ENCODE measurements around the gene ENTPD8. TPM values are rescaled to one million over a fixed set of nuclear protein-coding genes. Genes with fewer than 3 reads are reported as not detected.
"Not testable (repeated sequence)": the region's sequence is repeated elsewhere in the genome, so short reads cannot be mapped to it uniquely, and the experiment has no call there.

Gene ENTPD8
- polyA plus RNA-seq, 4 donors, result 0.20 to 0.70 (median 0.32) TPM

DNA sequence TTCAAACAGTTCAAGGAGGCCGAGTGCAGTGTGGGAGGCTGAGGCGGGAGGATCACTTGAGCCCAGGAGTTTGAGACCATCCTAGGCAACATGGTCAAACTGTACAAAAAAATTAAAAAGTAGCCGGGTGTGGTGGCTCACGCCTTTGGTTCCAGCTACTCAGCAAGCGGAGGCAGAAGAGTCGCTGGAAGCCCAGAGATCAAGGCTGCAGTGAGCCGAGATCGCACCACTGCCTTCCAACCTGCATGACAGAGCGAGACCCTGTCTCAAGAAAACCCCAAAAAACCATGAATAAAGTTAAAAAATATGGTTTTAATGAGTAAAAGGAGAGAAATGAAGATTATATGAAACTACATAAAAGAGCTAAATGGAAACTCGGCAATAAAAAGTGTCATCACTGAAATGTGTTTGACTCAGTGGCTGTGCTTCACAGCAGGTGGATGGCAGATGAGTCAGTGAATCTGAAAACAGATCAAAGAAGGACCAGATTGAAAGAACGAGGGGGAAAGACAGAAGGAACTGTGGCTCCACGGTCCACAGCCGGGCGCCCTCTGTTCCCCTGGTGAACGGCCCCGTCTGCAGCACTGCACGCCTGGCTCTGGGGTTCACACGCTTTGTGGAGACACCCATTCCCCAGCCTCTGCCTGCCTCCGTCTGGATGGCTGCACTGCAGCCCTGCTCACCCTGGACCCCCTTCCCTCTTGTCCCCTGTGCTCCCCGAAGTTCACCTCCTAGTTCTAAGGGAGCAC is 43.3 kb downstream of the ENTPD8 start:
- DNase-seq (ENCODE audit: low read depth in 4 of 4, low spot score in 3 of 4), result no peak

DNA sequence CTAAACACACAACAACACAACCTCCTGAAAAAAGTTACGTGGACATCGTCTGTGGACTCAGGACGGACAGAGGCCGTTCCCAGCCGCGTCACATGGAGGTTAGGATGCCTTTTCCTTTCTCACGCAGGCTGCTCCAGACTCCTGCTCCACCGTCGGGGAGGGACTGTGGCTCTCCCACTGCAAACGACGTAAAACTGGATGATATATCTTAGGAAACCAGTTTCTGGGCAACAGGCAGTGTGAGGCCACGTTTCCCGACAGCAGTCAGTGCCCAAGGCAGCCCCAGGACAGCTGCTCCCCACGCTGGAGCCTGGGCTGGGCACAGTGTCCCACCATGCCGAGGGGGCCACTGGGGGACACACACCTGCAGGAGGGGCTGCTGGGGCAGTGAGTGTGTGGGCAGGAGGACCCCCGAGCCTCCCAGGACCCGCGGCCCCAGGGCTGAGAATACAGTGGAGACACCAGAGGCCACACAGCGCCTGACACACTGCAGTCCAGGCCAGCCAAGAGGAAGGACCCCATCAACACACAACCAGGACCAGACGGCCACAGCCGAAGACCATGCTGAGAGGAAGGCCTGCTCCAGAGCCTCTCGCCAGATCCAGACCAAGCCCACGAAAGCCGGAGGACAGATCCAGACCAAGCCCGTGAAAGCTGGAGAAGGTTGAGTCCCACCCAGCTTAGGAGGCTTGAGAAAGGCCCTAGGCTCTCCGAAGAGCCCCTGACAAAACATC is 44.4 kb downstream of the ENTPD8 start:
- no peak for DNase-seq (ENCODE audit: low read depth in 4 of 4, low spot score in 3 of 4)

DNA sequence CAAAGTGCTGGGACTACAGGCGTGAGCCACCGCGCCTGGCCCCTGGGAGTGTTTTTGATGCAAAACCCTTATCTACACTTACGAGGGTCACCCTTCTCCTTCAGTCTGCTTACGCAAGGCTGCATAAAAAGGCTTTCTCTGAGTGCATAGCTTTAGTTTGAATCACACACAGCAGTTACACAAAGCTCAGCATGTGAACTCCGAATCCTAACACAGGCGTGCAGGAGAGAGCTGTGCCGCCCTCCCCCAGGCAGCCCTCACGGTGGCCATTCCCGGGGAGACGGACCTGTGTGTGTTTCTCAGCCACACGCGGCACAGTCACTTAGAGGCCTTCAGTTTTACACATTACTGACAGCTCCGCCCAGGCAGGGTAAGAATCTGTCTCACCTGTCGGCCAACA is 44.9 kb downstream of the ENTPD8 start:
- no peak for DNase-seq (ENCODE audit: low read depth in 4 of 4, low spot score in 3 of 4)

DNA sequence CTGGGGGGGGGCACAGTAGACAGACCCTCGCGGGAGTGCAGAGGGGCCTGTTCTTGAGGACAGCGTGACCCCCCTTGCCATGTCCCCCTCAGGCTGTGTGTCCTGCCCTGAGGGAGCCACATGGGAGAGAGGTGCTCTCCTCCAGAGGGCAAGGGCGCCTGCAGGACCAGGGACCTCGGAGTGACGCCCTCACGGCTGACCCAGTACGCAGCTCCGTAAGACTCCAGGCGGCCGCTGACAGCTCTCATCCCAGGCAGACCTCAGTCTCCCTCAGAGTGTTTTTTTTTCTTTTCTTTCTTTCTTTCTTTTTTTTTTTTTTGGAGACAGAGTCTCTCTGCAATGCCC is 45.5 kb downstream of the ENTPD8 start:
- no peak for DNase-seq (ENCODE audit: low read depth in 4 of 4, low spot score in 3 of 4)

DNA sequence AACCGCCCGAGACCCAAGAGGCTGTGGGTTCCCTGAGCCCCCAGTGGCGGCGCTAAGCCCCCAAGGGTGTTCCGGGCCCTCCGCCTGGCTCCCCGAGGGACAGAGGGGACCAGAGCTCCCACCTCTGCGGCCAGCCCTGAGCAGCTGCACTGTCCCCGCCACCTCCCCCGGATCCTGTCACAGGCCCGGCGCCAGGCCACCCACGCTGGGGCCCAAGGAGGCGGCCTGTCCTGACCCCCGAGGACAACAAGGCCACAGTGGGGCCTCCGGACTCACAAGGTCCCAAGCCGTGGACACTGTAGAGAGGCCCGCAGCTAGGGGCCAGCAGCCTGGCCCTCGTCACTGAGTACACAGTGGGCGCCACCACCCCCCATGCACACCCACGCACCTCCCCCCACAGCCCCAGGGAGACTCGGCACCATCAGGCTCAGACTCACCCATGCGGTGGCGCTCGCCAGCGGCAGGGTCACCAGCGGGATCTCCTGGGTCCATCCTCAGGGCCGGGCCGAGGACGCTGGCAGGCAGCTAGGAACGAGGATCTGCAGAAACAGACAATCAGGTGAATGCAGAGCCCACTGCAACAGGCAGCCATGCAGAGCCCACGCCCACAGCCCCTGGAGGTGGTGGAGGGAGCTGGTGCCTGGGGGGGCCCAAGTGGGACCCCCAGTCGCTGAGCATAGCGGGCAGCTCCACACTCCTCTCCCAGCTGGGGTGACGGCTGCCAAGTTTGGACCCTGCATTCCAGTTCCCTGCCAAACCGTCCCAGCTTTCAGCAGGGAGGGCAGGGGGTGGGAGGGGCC is 46.1 kb downstream of the ENTPD8 start:
- DNase-seq (ENCODE audit: low read depth in 4 of 4, low spot score in 3 of 4), result no peak

DNA sequence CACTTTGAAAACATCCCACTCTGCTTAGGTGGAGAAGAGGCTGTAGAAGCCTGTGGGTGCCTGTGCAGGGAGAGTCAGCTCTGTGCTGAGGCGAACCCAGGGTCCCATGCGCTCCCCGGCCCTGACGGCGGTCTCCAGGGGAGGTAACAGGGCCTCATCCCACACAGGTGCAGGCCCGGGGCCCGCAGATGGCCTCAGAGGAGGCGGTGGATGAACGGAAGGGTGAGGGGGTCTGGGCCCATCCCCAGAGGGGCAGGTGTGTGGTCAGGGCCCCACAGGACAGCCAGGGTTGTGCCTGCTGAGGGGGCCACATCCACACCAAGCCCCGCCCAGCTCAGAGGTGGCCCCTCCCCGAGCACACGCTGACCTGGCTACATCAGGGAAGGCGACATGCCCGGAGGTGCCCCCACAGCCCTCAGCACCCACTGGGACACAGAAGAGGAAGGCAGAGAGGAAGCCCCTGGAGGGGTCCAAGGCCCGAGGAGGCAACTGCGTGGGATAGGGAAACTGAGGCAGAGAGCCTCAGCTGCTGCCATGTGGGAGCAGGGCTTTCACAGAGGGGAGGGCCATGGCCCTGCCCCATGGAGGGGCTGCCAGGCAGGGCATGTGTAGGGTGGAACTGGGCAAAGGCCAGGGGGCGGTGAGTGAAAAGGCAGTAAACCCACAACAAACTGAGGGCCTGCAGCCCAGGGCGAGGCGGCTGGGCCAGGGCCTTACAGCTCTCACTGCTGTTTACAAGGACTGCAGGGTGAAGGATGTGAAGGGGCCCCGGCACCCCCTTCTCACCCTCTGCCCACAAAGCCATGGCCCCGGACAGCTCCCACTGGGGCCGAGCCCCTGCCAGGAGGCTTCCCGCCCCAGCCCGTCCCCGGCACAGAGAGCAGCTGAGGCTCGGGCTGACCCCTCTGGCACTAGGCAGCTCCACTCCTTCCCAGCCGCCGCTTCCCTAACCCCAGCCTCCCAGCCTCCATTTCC is 47.7 kb downstream of the ENTPD8 start:
- no peak for DNase-seq (ENCODE audit: low read depth in 4 of 4, low spot score in 3 of 4)

DNA sequence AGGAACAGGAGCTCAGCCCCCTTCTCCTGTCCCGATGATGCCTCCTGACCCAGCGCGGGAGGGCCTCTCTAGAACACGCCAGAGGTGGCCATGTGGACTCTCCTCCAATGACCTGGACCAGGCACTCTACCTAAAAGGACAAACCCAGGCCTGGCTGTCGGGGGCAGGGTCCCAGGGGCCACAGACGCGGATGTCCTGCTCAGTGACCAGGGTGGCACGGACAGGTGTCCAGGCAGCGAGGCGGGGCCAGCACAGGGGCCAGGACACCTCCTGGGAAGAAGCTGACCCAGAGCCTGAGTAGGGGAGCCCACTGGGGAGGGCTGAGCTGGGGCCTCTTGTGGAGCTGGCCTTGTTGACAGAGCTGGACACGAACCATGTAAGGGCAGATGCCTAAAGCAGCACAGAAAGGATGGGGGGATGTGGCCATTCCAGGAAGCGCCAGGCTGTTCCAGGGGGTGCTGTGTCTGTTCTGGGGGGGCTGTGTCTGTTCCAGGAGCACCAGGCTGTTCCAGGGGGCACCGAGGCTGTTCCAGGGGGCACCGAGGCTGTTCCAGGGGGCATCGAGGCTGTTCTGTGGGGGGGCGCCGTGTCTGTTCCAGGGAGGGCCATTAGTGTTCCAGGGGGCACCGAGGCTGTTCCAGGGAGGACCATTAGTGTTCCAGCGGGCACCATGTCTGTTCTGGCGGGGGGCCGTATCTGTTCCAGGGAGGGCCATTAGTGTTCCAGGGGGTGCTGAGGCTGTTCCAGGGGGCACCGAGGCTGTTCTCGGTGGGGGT is 48.7 kb downstream of the ENTPD8 start:
- no peak for DNase-seq (ENCODE audit: low read depth in 4 of 4, low spot score in 3 of 4)

DNA sequence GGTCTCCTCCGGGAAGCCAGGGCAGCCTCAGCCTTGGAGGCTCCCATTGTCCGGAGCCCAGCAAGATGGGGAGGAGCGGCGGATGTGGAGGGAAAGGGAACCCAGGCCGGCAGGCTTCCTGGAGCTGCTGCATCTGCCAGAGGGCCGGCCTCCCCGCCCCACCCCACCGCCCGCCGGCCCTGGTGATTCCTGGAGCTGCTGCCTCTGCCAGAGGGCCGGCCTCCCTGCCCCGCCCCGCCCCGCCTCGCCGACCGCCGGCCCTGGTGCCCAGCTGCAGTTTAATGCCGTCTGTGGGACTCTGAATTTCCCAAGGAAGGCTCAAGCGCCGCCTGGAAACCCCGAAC is 49.8 kb downstream of the ENTPD8 start:
- DNase-seq (ENCODE audit: low read depth in 4 of 4, low spot score in 3 of 4), result no peak

DNA sequence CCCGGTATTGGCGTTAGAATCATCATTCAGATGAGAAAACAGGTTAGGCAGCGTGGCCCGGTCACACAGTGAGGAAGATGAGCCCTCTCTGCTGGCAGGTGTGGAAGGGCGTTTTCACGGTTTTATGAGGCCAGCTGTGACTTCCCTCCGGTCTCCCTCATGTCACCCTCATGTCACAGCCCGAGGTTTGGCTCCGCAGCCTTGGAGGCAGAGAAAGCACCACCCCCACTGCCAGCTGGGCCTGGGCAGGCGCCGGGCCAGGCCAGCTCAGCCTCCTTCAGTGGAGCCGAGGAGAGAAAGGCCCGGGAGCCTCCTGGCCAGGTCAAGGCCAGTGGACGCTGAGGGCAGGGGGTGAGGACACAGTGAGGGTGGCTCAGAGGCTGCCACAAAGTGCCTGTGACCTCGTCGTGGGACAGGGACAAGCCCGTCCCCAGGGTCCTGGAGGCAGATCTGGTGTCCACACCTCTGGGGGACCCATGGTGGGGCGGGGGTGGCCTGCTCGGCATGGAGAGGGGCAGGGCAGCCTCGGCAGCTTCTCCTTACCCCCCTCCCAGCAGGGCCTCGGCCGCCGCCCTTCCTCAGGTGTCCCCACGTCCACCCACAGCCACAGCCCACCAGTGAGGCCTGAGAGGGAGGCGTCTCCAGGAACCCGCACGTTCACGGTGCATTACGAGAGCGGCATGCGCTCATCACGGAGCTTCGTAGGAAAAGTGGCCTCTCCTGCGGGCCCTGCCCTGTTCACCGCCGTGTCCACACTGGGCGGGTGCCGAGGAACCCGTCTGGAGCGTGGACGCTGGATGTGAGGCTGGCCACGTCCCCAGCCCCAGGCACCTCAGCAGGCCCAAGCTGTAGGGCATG is 50.4 kb downstream of the ENTPD8 start:
- no peak for DNase-seq (ENCODE audit: low read depth in 4 of 4, low spot score in 3 of 4)

DNA sequence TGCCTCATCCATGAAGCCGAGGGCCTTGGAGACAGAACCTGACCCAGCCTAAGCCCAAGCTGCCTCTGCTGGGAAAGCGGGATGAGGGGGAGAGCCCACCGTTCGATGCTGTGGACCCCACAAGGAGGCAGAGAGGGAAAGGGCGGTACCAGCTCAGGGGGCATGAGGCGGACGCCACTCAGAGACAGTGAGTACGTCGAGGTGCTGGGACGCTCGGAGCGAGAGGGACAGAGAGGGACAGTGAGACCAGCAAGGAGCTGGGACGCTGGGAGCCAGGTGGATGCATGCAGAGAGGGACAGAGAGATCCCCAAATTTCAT is 51.8 kb downstream of the ENTPD8 start:
- DNase-seq (ENCODE audit: low read depth in 4 of 4, low spot score in 3 of 4), result no peak

DNA sequence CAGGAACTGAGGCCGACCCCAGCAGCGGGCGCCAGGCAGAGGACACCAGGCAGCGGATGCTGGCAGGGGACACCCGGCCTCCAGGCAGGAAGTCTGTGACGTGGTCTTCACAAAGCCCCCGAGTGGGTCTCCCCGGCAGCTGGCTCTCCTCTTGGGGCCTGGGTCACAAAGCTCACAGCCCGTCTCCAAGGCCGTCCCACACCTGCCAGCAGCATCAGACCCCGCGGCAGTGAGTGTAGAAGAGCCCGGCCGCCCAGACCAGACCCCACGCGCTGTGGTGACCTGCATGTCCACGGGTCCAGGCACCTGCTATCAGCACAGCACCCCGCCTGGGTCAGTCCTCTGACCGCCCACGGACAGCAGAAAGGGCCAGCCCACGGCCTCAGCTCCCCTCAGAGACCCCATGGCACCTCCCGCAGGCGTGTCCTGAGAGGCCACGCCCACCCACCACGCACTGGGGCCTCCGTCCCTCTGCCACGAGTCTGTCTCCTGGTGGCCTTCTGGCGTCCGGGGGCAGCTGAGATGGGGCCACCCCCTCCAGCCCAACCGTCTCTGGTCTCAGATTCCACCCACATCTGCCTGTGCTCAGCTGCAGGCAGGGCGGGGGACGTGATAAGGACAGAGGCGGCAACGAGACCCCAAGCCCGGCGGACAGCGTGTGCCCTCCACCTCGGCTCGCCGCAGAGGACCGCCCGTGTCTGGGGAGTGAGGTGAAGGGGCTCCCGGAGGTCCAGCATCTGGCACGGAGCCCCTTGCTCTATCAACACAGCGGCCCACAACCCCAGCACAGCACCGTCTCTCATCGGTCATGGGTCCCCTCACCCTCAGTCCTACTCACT is 52.3 kb downstream of the ENTPD8 start:
- no peak for DNase-seq (ENCODE audit: low read depth in 4 of 4, low spot score in 3 of 4)

DNA sequence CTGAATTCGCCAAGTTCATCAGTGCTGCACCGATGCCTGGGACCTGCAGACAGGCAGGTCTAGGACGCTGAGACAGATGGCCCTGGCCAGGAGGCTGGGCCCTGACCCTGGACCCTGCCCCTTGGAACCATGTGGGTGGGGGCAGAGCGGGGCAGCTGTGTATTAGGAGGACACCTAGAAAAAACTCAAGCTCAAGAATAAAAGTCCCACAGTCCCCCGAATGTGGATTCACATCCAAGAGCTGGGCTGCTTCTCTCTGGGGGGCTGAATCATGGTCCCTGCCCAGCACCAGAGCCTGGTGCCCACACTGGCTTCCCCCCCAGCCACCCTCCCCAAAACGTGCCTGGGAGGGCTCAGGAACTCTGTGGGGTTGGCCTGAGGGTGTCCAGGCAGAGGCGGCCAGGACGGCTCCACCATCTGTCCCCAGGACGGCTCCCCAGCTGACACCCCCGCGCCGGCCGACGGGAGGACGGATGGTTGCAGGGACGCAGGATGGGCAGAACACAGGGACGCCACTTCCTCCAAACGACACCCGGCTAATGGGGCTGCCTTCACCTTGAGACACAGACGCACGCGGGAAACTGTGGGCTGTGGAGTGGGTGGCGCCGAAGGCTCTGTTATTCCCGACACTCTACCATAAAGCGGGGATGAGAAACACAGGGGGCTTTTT is 53.1 kb downstream of the ENTPD8 start:
- no peak for DNase-seq (ENCODE audit: low read depth in 4 of 4, low spot score in 3 of 4)

DNA sequence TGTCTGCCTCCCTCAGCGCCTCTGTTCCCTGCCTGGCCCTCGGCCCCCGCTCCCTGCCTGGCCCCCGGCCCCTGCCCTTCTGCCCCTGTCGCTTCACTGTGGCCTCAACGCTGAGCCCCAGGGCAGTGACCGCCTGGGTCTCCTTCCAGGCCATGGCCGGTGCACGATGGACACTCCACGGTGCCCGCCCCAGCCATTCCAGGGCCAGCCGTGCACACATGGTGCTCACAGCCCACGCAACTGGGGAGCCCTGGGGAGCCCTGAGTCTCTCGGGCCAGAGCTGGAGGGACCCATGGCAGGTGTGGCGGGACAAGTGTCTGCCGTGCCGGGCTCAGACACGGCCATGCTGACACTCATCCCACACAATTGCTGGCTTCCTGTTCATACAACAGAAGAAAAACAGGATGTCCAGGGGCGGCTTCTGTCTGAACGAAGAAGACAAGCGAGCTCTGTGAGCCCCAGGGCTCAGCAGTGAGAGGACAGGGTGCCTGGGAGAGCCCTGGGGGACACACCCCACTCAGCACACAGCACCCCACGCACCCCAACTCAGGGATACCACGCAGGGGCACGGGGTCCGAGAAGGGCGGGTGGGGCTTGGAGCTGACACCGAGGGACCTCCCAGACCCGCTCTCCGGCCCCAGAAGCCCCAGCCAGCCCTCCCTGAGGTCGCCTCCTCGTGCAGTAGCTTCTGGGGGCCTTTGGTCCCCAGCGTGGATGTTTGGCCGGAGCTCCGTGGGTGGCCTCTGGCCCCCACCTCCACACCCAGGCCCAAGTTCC is 53.9 kb downstream of the ENTPD8 start:
- DNase-seq (ENCODE audit: low read depth in 4 of 4, low spot score in 3 of 4), result no peak

DNA sequence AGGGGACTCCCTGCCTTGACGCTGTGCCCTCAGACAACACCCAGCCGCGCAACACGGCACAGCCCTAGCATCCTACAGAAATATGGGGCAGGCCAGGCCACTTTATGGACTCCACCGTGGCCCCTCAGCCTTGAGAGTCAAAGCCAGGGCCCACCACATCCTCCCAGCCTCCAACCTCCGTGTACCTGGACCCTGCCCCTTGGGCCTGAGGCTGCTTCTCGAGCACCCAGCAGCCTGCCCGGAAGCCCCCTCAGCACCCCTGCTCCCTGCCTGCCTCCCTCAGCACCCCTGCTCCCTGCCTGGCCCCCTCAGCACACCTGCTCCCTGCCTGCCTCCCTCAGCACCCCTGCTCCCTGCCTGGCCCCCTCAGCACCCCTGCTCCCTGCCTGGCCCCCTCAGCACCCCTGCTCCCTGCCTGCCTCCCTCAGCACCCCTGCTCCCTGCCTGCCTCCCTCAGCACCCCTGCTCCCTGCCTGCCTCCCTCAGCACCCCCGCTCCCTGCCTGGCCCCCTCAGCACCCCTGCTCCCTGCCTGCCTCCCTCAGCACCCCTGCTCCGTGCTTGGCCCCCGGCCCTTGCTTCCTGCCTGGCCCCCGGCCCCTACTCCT is 54.5 kb downstream of the ENTPD8 start:
- DNase-seq (ENCODE audit: low read depth in 4 of 4, low spot score in 3 of 4), result not testable (repeated sequence)

DNA sequence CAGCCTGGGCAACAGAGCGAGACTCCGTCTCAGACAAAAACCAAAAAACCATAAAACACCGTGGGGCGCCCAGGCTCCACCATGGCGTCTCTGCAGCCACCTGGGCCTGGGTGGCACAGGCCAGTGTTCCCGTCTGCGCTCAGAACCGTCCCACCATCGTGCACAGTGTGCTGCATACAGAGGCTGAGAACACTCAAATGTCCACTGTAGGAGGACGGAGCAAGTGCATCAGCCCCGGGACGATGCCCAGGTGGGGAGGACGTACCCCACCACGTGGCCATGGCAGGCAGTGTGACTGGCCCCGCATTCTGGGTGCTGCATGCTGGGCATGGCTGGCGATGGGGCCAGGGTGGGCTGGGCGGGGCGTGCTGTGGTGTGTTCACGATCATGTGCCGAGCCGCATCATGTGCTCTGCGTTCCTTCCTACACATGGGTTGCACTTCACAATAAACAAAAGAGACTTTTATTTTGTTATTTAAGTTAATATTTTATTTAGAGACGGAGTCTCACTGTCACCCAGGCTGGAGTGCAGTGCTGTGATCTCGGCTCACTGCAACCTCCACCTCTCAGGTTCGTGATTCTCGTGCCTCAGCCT is 56.0 kb downstream of the ENTPD8 start:
- no peak for DNase-seq (ENCODE audit: low read depth in 4 of 4, low spot score in 3 of 4)
